Measurements from ENCODE around the gene ITGB8.

The ITGB8 gene

DNA sequence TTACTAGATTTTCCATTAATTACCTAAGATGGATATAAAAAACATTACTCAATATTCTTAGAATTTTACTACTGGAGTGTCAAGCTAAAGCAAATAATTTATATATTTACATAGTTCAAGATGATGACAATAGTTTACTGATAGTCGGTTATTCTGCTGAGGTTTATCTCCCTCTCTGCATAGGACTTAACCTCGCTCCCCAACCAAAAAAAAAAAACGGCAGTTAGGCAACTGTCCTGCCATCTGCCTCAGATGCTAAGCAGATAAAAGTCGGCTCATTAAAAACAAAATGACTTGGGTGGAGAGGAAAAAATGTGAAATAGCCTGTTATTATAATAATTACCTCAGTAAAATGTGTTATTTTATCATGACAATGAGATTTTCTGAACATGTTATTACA is 14.0 kb upstream of the ITGB8 start:
- H3K27ac ChIP-seq (ENCODE audit: poor library complexity, severe bottlenecking): no peak overlapping the region
- no peaks in the 10 kb centered on the region for H3K27me3 ChIP-seq (ENCODE audit: insufficient read depth, poor library complexity, severe bottlenecking)
- H3K4me3 ChIP-seq (ENCODE audit: severe bottlenecking): no peak overlapping the region
- H3K4me1 ChIP-seq (ENCODE audit: insufficient read depth, poor library complexity, severe bottlenecking): peaks cover 1% of the 10 kb centered on the region
- DNase-seq (ENCODE audit: low spot score) (no peak), ATAC-seq (ENCODE audit: low read depth) (no peak)
- TF ChIP-seq, protein P1, sequence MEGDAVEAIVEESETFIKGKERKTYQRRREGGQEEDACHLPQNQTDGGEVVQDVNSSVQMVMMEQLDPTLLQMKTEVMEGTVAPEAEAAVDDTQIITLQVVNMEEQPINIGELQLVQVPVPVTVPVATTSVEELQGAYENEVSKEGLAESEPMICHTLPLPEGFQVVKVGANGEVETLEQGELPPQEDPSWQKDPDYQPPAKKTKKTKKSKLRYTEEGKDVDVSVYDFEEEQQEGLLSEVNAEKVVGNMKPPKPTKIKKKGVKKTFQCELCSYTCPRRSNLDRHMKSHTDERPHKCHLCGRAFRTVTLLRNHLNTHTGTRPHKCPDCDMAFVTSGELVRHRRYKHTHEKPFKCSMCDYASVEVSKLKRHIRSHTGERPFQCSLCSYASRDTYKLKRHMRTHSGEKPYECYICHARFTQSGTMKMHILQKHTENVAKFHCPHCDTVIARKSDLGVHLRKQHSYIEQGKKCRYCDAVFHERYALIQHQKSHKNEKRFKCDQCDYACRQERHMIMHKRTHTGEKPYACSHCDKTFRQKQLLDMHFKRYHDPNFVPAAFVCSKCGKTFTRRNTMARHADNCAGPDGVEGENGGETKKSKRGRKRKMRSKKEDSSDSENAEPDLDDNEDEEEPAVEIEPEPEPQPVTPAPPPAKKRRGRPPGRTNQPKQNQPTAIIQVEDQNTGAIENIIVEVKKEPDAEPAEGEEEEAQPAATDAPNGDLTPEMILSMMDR (IDR thresholded peaks at IDR 0.05; ENCODE audit: poor library complexity, severe bottlenecking): no peak
- H3K9me3 ChIP-seq (ENCODE audit: severe bottlenecking): no peaks in the 10 kb centered on the region
- H3K36me3 ChIP-seq (ENCODE audit: low read depth): no peaks in the 10 kb centered on the region

DNA sequence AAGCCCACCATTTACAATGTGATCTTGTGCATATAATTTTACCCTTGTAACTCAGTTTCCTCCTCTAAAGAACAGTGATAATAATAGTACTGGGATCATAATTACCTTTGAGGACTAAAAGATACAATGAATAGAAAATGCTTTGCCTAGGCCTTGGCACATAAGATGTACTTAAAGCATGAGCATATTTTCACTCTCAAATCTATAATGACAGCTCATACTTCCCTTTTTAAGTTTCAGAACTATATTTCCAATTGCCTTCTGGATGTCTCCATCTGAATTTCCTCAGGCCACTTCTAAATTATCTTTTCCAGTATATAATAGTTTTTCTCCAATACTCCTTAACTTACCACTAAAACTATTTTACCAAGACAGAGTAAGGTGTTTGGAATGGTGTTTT is 13.3 kb upstream of the ITGB8 start:
- ATAC-seq (ENCODE audit: low read depth) (no peak), DNase-seq (ENCODE audit: low spot score) (no peak)
- Histone ChIP-seq H3K27ac (ENCODE audit: poor library complexity, severe bottlenecking) (no peak overlapping the region), H3K36me3 (ENCODE audit: low read depth) (no peaks in the 10 kb centered on the region), H3K4me3 (ENCODE audit: severe bottlenecking) (no peak overlapping the region), H3K27me3 (ENCODE audit: insufficient read depth, poor library complexity, severe bottlenecking) (no peaks in the 10 kb centered on the region), H3K4me1 (ENCODE audit: insufficient read depth, poor library complexity, severe bottlenecking) (no peaks in the 10 kb centered on the region), H3K9me3 (ENCODE audit: severe bottlenecking) (no peaks in the 10 kb centered on the region)
- TF ChIP-seq, protein P1 (IDR thresholded peaks at IDR 0.05; ENCODE audit: poor library complexity, severe bottlenecking): no peak

DNA sequence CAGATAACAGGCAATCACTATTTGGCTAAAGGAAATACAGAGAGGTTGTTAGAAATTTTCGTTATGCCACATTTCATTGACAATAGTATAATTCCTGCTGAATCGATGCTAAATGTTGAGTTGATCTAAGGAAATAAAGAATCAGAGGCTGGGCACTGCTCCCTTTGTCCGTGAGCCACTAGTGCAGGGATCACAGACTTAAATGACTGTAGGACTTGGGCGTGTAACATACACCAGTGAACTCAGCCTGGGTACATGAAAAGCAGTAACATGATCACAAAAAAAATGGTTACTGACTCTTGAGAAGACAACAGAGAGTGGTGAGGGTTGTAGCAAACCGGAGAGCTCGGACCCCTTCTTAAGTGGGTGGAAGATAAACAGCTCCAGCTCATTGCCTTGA is 11.8 kb upstream of the ITGB8 start:
- ATAC-seq (ENCODE audit: low read depth): no peak
- TF ChIP-seq, protein P1 (IDR thresholded peaks at IDR 0.05; ENCODE audit: poor library complexity, severe bottlenecking): no peak
- H3K36me3 ChIP-seq (ENCODE audit: low read depth): no peaks in the 10 kb centered on the region

DNA sequence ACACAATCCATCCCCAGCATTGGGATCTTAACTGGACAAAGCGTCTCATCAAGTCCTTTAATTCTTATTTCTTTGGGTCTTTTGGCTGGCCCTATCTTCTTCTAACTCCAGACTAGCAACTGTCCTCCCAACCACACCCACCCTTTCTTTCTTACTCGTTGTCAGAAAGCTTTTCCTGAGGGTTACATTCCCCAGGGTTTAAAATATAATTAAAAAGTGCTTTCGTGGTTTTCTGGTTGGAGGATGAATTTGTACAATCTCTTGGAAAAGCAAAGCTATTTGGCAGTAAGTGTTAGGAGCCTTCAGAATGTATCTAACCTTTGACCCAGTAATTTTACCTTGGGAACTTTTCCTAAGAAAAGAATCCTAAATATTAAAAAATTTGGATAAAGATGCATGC is 10.4 kb upstream of the ITGB8 start:
- H3K9me3 ChIP-seq (ENCODE audit: severe bottlenecking): no peaks in the 10 kb centered on the region
- H3K4me1 ChIP-seq (ENCODE audit: insufficient read depth, poor library complexity, severe bottlenecking): no peaks in the 10 kb centered on the region
- no peak for ATAC-seq (ENCODE audit: low read depth)
- TF ChIP-seq, protein P1 (IDR thresholded peaks at IDR 0.05; ENCODE audit: poor library complexity, severe bottlenecking): no peak
- H3K27ac ChIP-seq (ENCODE audit: poor library complexity, severe bottlenecking): no peak overlapping the region
- no peak overlapping the region for H3K4me3 ChIP-seq (ENCODE audit: severe bottlenecking)
- no peaks in the 10 kb centered on the region for H3K36me3 ChIP-seq (ENCODE audit: low read depth)
- no peak for DNase-seq (ENCODE audit: low spot score)
- H3K27me3 ChIP-seq (ENCODE audit: insufficient read depth, poor library complexity, severe bottlenecking): no peaks in the 10 kb centered on the region

More for the DNA sequence above, 11.8 kb upstream of the ITGB8 start:
- no peak overlapping the region for H3K4me3 ChIP-seq (ENCODE audit: severe bottlenecking)
- H3K27ac ChIP-seq (ENCODE audit: poor library complexity, severe bottlenecking): no peak overlapping the region
- H3K9me3 ChIP-seq (ENCODE audit: severe bottlenecking): no peaks in the 10 kb centered on the region
- H3K27me3 ChIP-seq (ENCODE audit: insufficient read depth, poor library complexity, severe bottlenecking): no peaks in the 10 kb centered on the region
- DNase-seq (ENCODE audit: low spot score): no peak
- H3K4me1 ChIP-seq (ENCODE audit: insufficient read depth, poor library complexity, severe bottlenecking): no peaks in the 10 kb centered on the region

DNA sequence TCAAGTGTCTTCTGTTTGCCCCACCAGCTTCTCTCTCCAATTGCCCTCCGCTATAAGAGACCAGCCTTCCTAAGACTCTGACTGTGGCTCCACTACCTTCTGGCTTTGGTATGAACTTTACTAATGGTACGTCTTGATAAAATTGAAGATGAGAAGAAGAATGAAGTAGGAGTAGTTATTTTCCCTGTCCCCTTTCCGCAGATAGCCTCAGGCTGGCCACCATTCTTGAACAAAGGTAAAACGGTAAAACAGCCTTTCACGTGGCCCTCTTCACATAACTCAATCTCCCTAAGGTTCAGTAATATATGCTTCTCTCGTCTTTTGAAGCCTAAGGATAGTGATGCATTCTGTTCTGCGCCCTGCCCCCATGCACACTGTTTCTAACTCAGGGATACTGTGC is 9.9 kb upstream of the ITGB8 start:
- DNase-seq (ENCODE audit: low spot score) (no peak), ATAC-seq (ENCODE audit: low read depth) (no peak)
- TF ChIP-seq, protein P1 (IDR thresholded peaks at IDR 0.05; ENCODE audit: poor library complexity, severe bottlenecking): no peak
- Histone ChIP-seq H3K27me3 (ENCODE audit: insufficient read depth, poor library complexity, severe bottlenecking) (no peaks in the 10 kb centered on the region), H3K9me3 (ENCODE audit: severe bottlenecking) (no peaks in the 10 kb centered on the region), H3K27ac (ENCODE audit: poor library complexity, severe bottlenecking) (no peak overlapping the region), H3K4me3 (ENCODE audit: severe bottlenecking) (no peak overlapping the region), H3K4me1 (ENCODE audit: insufficient read depth, poor library complexity, severe bottlenecking) (no peaks in the 10 kb centered on the region), H3K36me3 (ENCODE audit: low read depth) (no peaks in the 10 kb centered on the region)

Measured in RWPE2 (cell line).